ENCODE measurements around the gene TMLHE. TPM values are rescaled to one million over a fixed set of nuclear protein-coding genes. Genes with fewer than 3 reads are reported as not detected.

TMLHE gene
- total and polyA plus RNA-seq, 2 of the 13 experiments (the other 11 are each of a cell fraction or from before 2014, with no cell fraction given) = 12.5 to 14.2 TPM

DNA sequence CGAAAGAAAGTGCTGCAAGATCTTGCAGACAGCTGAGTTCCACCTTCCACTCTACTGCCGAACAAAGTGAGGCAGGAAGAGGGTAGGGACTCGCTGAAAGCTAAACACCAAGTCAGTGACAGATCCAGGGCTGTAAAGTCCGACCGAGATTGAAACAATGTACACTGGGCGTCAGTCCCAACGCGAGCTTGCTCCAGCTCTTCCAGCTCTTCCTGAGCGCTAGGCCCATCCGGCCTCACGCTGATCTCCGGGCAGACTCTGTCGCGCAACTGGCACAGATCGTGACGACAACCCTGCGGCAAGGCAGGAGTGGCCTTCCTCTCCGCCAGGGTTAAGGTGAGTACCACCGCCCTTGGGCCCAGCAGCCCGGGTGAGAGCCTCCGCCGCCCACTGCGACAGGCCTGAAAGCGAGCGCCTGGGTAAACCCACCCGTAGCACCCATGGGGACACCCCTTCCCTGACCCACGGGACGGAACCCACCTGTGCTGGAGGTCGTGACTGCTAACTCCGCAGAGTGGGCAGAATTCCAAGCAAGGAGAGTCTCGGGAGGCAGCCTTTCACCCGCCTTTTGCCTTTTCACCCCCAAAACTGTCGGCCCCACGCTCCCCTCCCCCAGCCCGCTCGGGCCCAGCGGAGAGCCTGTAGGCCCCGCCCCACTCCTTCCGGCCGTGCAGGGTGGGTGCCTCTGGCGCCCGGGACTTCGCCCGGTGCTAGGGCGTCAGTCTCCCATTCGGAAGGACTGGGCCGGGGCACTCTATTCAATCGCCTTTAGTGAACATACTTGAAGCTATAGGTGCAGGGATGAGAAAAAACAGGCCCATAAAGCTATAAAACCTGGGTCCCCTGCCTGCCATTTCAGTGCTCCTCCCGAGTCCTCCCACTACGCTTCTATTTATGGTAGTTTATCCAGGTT lies at the start of gene TMLHE, which contains the start of gene SPRY3 (continued):
- TF ChIP-seq PCBP2 (optimal IDR thresholded peaks at IDR 0.05; ENCODE audit: low read depth, low read length, poor library complexity, severe bottlenecking) = no peak
- no peak for TF ChIP-seq REPIN1 (CRISPR knock-in tag; IDR thresholded peaks at IDR 0.05; ENCODE audit: borderline replicate concordance, low read depth)
- TF ChIP-seq, protein P1, sequence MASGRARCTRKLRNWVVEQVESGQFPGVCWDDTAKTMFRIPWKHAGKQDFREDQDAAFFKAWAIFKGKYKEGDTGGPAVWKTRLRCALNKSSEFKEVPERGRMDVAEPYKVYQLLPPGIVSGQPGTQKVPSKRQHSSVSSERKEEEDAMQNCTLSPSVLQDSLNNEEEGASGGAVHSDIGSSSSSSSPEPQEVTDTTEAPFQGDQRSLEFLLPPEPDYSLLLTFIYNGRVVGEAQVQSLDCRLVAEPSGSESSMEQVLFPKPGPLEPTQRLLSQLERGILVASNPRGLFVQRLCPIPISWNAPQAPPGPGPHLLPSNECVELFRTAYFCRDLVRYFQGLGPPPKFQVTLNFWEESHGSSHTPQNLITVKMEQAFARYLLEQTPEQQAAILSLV (CRISPR knock-in tag; IDR thresholded peaks at IDR 0.05; ENCODE audit: borderline replicate concordance) = no peak
- peak in 1 of 2 experiments; percentile 74; a peak in 2 of 4 replicates for TF ChIP-seq HMGXB4 (CRISPR knock-in tag; IDR thresholded peaks at IDR 0.05; ENCODE audit: borderline replicate concordance in 1 of 2, low read depth in 1 of 2)
- TF ChIP-seq, protein P2, sequence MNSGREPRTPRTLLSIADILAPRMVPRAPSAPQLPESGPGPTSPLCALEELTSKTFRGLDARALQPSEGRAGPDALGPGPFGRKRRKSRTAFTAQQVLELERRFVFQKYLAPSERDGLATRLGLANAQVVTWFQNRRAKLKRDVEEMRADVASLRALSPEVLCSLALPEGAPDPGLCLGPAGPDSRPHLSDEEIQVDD (CRISPR knock-in tag; IDR thresholded peaks at IDR 0.05; ENCODE audit: borderline replicate concordance) = no peak
- peak; percentile 52 for TF ChIP-seq SAP130 (CRISPR knock-in tag; IDR thresholded peaks at IDR 0.05; ENCODE audit: low read depth)
- peak; percentile 66 for TF ChIP-seq POLR2G (IDR thresholded peaks at IDR 0.05; ENCODE audit: low read depth, low read length)
- no peak for TF ChIP-seq USF2 (IDR thresholded peaks at IDR 0.05; ENCODE audit: low read depth, low read length)
- TF ChIP-seq USF2 (CRISPR knock-in tag; IDR thresholded peaks at IDR 0.05; ENCODE audit: borderline replicate concordance) = no peak
- peak; percentile 39 for TF ChIP-seq IKZF4 (CRISPR knock-in tag; IDR thresholded peaks at IDR 0.05; ENCODE audit: borderline replicate concordance, low read depth, not compliant biosample characterization)
- no peak for TF ChIP-seq MED8 (CRISPR knock-in tag; IDR thresholded peaks at IDR 0.05; ENCODE audit: insufficient replicate concordance)
- TF ChIP-seq SP4 (CRISPR knock-in tag; IDR thresholded peaks at IDR 0.05) = no peak
- TF ChIP-seq AGO1 (IDR thresholded peaks at IDR 0.05; ENCODE audit: low read depth, low read length, poor library complexity, severe bottlenecking) = no peak
- TF ChIP-seq ZNF136 (CRISPR knock-in tag; IDR thresholded peaks at IDR 0.05; ENCODE audit: low read depth) = no peak
- TF ChIP-seq ZNF124 (CRISPR knock-in tag; IDR thresholded peaks at IDR 0.05) = no peak
- TF ChIP-seq ZNF883 (CRISPR knock-in tag; IDR thresholded peaks at IDR 0.05; ENCODE audit: not compliant biosample characterization) = no peak
